Choroid plexus epithelial cell (primary cell): Measurements from ENCODE around the gene GUCA1A.

Experiments used
- DNase-seq: peaks from one replicate; pipeline ENCODE4 v3.0.0-alpha.2; 2010; ENCODE audit warnings: low read depth
- H3K4me3 ChIP-seq: 2 replicates; pipeline ENCODE4 v1.5.1; 2011; ENCODE audit warnings: low read depth, mild to moderate bottlenecking, control low read depth, low read length, moderate library complexity
- CTCF ChIP-seq: conservative IDR thresholded peaks from 2 replicates; pipeline ENCODE4 v1.5.1; 2011; ENCODE audit warnings: low read depth, mild to moderate bottlenecking, control low read depth, inconsistent platforms, low read length, moderate library complexity

Gene GUCA1A

GRCh38 chr6:42138190-42138589, 35.0 kb upstream of the GUCA1A start:
- H3K4me3 ChIP-seq, result no peak overlapping the region
- TF ChIP-seq CTCF, result no peak
- DNase-seq, result no peak

DNA sequence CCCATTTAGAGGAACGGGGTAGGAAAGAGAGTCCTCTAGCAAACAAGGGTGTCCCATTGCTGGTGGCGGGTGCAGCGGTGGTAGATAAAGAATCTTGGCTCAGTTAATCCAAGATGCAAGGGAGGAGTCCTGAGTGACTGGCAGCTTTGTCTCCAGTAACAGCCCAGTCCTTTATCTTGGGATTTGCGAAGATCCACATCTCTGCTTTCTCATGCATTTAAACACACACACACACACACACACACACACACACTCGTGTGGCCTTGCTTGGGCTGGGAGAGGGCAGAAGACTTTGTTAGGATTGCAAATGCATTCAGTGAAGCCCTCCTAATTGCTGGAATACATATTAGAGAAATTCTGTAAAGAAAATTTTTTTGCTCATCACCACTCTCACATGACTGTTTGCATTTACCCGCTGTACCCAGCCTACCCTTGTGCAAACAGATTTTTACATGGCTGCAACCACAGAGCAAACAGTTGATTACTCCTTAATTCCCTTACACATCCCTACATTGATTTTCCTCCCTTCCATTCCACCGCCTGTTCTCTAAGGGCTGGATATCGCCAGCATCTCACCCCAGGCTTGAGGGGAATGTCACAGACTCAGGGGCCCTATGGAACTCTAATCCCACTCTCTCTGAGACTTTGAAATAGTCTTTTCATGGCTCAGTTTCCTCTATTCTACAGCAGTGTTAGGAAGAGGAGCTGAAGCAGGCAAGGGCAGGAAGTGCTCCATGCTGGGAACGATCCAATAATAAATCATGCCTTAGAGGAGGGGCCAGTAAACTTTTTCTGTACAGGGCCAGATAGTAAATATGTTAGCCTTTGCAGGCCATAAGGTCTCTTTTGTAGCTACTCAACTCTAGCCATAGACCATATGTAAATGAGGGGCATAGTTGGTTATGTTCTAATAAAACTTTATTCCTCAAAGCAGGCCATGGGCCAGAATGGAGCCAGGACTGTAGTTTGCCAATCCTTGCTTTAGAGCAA, 34.2 kb upstream of the GUCA1A start:
- DNase-seq, result no peak
- TF ChIP-seq CTCF, result no peak
- H3K4me3 ChIP-seq, result no peak overlapping the region

DNA sequence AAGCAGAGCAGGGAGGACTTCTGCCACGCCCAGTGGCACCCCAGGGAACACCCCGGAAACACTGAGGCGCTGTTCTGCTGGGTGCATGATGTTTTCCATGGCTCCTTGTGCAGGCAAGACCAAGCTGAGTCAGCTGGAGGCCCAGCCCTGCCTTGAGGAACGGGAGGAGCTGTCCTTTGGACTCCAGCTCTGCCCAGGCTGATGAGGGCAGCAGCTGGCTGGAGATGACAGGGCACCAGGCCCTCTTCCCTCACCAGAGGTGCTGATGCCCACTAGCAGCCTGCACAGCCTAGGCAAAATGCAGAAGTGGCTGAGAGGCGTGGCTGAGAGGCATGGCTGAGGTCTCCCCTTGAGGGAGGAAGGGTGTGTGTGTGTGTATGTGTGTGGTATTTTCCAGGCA, 33.1 kb upstream of the GUCA1A start:
- no peak overlapping the region for H3K4me3 ChIP-seq

DNA sequence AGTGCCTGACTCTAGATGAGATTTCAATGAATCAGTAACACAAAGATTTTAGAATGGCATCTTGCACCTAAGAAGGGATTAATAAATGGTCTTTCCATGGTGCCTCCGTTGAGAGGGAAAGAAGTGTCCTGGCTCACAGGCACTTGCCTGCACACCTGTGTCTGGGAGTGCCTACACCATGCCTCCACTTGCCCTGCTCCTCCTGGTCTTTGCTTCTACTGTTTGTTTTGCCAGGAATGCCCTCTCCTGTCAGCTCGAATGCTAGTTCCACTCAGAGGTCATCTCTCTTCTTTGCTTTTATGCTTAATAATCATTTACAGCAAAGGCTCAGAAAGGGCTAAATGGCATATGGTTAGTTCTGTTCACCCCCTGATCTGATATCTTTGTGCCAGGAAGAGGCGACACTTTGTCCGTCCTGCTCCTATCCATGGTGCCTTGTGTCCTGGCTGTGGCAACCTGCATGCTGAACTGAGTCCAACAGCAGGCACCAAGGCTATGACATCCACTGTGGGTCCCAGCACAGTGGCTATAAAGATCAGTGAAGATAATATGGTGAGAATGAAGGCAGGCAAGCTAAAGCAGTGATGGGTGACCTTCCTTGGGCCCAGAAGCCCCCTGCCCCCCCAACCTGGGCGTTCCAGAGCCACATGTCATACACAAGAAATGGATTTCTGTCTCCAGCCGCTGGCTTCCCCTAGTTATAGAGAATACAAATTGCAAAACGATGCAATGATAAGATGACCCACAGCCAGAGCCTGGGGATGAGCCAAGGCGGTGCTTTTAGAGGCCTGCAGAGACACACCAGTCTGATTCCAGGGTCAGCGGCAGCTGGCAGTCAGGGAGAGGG, 32.2 kb upstream of the GUCA1A start:
- TF ChIP-seq CTCF, result no peak
- peak overlapping the region; percentile 71 for H3K4me3 ChIP-seq
- DNase-seq, result peak; percentile 69

More for the DNA sequence above, 33.1 kb upstream of the GUCA1A start:
- TF ChIP-seq CTCF, result no peak
- DNase-seq, result no peak

GRCh38 chr6:42141603-42142117, 31.5 kb upstream of the GUCA1A start:
- DNase-seq, result no peak
- H3K4me3 ChIP-seq, result peak overlapping the region; percentile 71
- no peak for TF ChIP-seq CTCF

GRCh38 chr6:42142118-42142835, 30.9 kb upstream of the GUCA1A start, which contains the start of gene C6orf132:
Gene C6orf132 (minus strand): TSS chr6:42142620. CDS start chr6:42142444, 176 bp downstream.
- peak within 1 kb of the TSS; percentile 71 for H3K4me3 ChIP-seq
- TF ChIP-seq CTCF, result no peak
- peak; percentile 60 for DNase-seq
